GM21529 (cell line): ENCODE data around the gene MYOCD.

Experiments used
- ATAC-seq: cut with Tn5 transposase; IDR thresholded peaks from one replicate; pipeline ENCODE4 v1.9.1; 2021; ENCODE audit not compliant: unreplicated experiment

Gene MYOCD

GRCh38 chr17:12709063-12709462, 43.4 kb downstream of the MYOCD start:
- no peak for ATAC-seq

DNA sequence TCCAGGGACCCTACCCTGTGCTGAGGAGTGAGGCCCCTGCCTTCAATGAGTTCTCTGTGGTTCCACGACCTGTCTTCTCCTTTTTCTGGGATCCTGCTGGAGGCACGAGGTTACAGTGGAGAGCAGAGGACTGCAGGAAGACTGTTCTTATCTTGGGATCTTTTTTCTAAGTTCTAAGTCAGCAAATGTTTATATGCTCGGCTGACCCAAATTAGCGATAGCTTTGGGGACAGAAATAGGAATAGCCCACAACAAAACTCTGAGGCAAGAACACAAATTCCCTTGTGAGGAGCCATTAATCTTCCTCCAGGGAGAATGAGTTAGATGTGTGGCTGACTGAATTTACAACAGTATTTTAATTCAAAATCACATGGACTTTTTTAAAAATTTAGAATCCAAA, 46.7 kb downstream of the MYOCD start:
- ATAC-seq, result no peak

DNA sequence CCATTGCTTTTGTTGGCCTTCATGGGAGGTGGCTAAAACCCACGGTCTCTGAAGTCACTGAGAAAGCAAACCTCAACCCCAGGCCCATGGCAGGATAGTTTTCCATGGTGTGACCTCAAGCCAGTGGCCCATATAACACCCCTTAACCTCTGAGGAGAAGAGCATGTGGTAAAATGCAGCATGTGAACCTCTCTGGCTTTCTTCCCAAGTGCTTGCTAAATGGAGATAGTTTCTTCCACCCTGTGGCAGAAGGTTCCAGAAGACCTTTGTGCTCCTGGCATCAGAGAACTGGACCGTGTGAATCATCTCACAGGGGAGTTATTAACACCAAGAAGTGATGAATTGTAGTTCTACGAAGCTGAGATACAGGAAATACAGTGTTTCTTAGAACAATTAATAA, 47.3 kb downstream of the MYOCD start:
- ATAC-seq, result no peak

DNA sequence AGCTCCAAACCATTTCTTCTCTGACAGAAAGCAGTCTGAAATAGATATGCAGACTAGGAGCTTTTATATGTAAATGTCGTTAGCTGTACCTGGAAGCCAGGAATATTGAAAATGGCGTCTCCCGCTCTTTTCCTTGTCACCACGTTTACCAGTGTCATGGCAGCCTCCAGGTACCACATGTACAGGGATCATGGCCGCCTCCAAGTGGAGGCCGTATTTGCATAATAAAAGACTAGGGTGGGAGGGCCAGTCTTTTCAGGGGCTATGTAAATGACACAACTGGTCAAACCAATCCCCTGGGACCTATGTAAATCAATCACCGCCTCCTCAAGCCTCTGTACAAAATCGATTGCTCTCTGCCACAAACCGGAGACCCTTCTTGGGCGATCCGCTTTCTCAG, 54.3 kb downstream of the MYOCD start:
- ATAC-seq, result no peak

DNA sequence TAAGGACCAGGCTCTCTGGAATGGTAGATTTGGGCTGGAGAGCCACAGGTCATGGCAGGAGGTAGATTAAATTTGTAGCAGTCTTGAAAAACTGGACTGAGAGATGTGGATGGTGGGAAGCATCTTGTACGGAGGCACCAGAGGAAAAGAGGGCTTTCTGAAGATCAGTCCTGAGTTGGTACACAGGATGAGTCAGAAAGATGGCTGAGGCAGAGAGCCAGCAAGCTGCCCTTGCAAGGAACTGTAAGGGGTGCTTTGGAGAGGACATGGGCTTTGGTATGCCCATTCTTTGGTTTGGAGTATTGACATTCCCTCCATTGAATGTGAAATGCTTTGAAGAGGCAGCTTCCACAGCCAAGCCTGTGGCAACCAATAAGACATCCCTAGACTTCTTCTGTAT, 55.9 kb downstream of the MYOCD start:
- no peak for ATAC-seq

GRCh38 chr17:12722282-12722681, 56.6 kb downstream of the MYOCD start:
- ATAC-seq, result no peak

- ATAC-seq, result no peak
Measured at GRCh38 chr17:12726131-12726530, 60.4 kb downstream of the MYOCD start.

DNA sequence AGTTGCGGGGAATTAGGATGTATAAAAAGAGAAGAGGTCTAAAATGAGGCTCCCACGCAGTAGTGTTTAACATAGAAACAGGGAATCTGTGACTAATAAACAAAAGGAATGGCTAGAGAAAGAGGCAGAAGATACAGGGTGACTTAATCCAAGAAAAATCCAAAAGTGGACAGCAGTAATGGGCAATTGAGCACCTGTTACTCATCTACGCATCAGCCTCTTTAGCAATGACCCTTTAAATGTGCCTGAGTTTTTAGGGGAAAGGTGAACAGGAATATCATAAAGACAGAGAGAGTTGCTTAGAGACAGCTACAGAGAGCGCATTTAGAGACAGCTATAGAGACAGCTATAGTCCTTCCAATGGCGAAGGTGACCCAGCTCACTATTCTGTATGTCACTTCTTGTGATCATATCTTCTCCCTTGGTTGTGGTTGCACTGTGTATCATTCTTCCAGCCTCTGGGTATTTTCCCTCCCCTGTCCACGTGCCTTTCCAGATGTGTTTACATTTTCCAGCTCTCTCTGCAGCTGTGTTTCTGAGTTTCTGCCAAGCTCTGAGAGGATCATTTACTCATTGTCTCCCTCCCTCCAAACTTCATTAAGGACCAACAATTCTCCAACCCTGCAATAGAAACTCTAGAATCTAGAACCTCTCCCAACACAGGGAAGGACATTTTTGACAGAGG, 61.5 kb downstream of the MYOCD start:
- no peak for ATAC-seq

DNA sequence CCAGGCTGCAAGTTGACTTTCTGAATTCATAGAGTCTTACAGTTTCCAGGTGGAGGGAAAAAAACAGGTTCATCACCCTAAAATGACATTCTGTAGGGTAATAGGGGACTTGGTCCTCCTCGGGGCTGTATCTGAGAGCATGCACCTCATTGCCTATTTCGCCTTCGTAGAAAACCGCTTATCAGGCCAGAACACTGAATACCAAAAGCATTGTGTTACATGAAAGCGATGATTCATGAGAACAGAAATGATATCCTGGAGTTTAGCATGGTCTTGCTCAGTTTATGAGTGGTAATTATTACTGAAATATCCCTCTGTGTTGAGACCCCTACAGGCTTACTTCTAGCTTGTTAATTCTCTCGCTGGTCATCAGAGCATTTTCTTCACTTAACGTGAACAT, 62.2 kb downstream of the MYOCD start:
- no peak for ATAC-seq

GRCh38 chr17:12729086-12729485, 63.4 kb downstream of the MYOCD start:
- ATAC-seq, result no peak

DNA sequence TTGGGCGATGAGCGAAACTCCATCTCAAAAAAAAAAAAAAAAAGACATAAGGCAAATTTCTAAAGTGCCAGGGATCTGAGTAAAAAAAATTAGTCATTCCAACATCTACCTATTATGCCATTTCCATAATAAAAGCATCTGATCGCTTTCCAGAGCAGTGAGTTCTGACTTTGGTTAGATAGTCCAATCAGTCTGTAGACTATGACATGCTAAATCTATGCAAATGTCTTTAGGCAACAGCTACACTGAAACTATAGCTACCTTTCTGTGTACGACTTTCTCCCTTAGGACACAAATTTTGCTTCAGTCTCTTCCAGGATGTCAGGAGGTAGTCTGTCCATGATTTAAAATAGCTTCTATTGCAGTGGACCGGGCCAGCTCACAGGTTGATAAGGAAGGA, 64.7 kb downstream of the MYOCD start:
- ATAC-seq, result no peak

DNA sequence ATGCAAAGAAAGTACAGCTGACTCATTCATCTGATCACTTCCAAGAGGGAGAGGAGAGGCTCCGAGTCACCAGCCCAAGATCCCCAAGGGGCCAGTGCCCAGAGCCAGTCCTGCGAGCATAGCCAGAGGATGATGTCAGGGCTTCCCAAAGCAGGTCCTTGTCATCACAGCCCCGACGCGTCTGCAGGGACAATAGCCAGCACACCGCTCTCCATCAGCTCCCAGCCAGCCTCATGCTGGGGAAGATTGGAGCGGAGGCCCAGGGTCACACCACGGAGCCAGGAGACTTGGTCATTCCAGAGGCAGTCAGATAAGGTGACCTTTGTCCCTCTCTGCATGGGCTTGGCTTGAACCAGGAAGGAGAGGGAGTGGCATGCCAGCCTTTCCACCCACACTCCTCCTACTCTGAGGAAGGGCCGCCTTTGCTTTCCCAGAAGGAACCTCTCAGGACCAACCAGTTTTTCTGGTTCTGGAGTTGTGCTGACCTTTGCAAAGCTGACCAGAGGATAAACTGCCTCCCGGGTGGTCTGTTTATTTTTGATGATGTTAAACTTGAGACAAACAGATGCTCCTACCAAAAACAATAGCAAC, 65.3 kb downstream of the MYOCD start:
- ATAC-seq, result no peak

GRCh38 chr17:12731839-12732238, 66.1 kb downstream of the MYOCD start:
- no peak for ATAC-seq

GRCh38 chr17:12732366-12732765, 66.7 kb downstream of the MYOCD start:
- ATAC-seq, result no peak

GRCh38 chr17:12734926-12735325, 69.2 kb downstream of the MYOCD start:
- no peak for ATAC-seq

- ATAC-seq, result no peak
Measured at GRCh38 chr17:12735517-12735916, 69.8 kb downstream of the MYOCD start.

GRCh38 chr17:12736526-12736925, 70.8 kb downstream of the MYOCD start:
- ATAC-seq, result no peak

- no peak for ATAC-seq
Measured at GRCh38 chr17:12737740-12738469, 72.2 kb downstream of the MYOCD start.

DNA sequence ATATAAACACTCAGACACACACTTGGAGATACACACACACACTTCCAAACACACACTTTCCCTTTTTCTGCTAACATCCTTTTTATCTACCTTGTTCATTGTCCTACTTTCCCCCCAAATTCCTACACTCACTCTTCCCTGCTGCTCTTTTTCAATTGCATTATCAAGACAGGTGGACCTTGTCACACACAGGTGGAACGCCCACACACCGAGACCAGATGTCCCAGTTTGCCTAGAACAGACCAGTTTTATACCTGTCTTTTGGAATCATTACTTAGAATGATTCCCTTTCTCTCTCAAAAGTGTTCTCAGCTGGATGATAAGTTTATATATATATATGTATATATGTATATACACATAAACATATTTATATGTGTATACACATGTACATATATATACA, 72.9 kb downstream of the MYOCD start:
- ATAC-seq, result no peak

- ATAC-seq, result no peak
Measured at GRCh38 chr17:12739500-12739899, 73.8 kb downstream of the MYOCD start.

DNA sequence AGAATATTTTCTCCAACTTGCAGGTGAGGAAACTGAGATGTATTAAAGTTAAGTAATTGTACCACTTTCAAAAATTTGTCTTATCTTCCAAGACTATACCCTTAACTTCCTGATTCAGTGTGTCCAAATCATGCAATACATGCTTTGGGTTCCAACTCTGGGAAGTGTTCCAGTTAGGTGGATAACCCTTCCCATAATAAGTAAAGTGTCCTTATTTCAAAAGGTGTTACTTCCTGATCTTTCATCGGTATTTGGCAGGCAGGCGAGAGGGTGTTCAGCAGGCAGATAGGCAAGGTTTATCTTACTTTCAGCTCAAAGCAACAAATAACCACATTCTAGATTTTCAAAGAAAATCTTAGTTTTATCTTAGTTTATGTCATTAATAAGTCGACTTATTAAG, 77.4 kb downstream of the MYOCD start:
- no peak for ATAC-seq

DNA sequence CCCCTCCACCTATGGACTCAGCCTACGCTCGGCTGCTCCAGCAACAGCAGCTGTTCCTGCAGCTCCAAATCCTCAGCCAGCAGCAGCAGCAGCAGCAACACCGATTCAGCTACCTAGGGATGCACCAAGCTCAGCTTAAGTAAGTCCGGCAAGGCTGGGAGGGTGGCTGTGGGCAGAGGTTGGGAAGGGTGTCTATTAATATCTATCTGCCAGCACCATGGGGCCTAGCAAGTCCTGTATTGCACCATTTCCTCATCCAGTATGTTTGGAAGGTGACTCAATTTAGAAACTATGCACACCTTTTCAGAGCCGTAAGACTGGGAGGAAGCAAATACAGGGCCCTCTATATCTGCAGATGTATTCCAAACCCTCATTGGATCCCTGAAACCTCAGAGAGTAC, 78.6 kb downstream of the MYOCD start:
- no peak for ATAC-seq
